Panc1 (cell line): Measurements from ENCODE around the gene NGF. TPM values are rescaled to one million over a fixed set of nuclear protein-coding genes. Genes with fewer than 3 reads are reported as not detected.

Source experiments
- ATAC-seq: fragments of 200-7000 bp; cut with Tn5 transposase; 2 replicates; pipeline ENCODE4 v1.9.1; 2020; ENCODE audit warnings: mild to moderate bottlenecking, moderate library complexity
- BruUV-seq: library from RNA; stranded (reverse); fragments of 400-500 nt; replicated peaks from 2 replicates; lab custom pipeline; 2021; lab: Mats Ljungman, UMichigan
- CTCF ChIA-PET: fragments of 300-600 bp; sonication (Branson Sonifier 250); formaldehyde crosslinking; loops from one replicate; lab custom pipeline; 2022; ENCODE audit warnings: antibody characterized with exemption; lab: Charles Lee
- POLR2A ChIA-PET: fragments of 300-600 bp; sonication (Branson Sonifier 250); formaldehyde crosslinking; loops from one replicate; lab custom pipeline; 2022; ENCODE audit warnings: antibody characterized with exemption; lab: Charles Lee
- DNase-seq: peaks from one replicate; pipeline ENCODE4 v3.0.0-alpha.2; 2010; ENCODE audit warnings: low read depth, low spot score
- H3K27ac ChIP-seq: 2 replicates; pipeline ENCODE4 v1.5.1; 2011; ENCODE audit warnings: mild to moderate bottlenecking, low read length, inconsistent platforms
- H3K27me3 ChIP-seq: fragments of 200-500 bp; sonication (Bioruptor generic); 2 replicates; pipeline ENCODE4 v1.6.0; 2014; ENCODE audit warnings: low read length, inconsistent platforms; ENCODE audit not compliant: control insufficient read depth, insufficient read depth
- H3K36me3 ChIP-seq: fragments of 200-500 bp; sonication (Bioruptor generic); 2 replicates; pipeline ENCODE4 v1.5.1; 2014; ENCODE audit warnings: inconsistent platforms, mild to moderate bottlenecking, low read length, moderate library complexity; ENCODE audit not compliant: control insufficient read depth, insufficient read depth
- H3K4me1 ChIP-seq: 2 replicates; pipeline ENCODE4 v1.5.1; 2011; ENCODE audit warnings: inconsistent platforms, mild to moderate bottlenecking, low read length, moderate library complexity; ENCODE audit not compliant: control insufficient read depth, insufficient read depth
- H3K4me3 ChIP-seq, 2 experiments: 2 replicates each; pipeline ENCODE4 v1.5.1; 2011 to 2012; ENCODE audit warnings: low read depth in 2 of 2, low read length in 2 of 2, mild to moderate bottlenecking in 2 of 2, inconsistent platforms in 1 of 2, moderate library complexity in 1 of 2
- H3K9me3 ChIP-seq: fragments of 200-500 bp; sonication (Bioruptor generic); 2 replicates; pipeline ENCODE4 v1.5.1; 2014; ENCODE audit warnings: low read depth, mild to moderate bottlenecking, inconsistent platforms, low read length, moderate library complexity; ENCODE audit not compliant: control insufficient read depth, insufficient read depth
- CTCF ChIP-seq: fragments of 450-650 bp; IDR thresholded peaks from 2 replicates; pipeline ENCODE4 v1.5.1; 2017; ENCODE audit warnings: mild to moderate bottlenecking
- POLR2AphosphoS5 ChIP-seq: IDR thresholded peaks from 2 replicates; pipeline ENCODE4 v1.6.1; 2012; ENCODE audit warnings: mild to moderate bottlenecking, low read depth, low read length, moderate library complexity
- REST ChIP-seq, 2 experiments: IDR thresholded peaks; 2 replicates each; pipeline ENCODE4 v1.6.1; 2011 to 2012; ENCODE audit warnings: low read depth in 2 of 2, control low read depth in 1 of 2, low read length in 1 of 2, mild to moderate bottlenecking in 1 of 2, moderate library complexity in 1 of 2; ENCODE audit not compliant: insufficient read depth in 1 of 2
- SIN3A ChIP-seq: IDR thresholded peaks from 2 replicates; pipeline ENCODE4 v1.6.1; 2012; ENCODE audit warnings: low read depth, mild to moderate bottlenecking, low read length, moderate library complexity, borderline replicate concordance; ENCODE audit not compliant: insufficient read depth
- TCF7L2 ChIP-seq: IDR thresholded peaks from 2 replicates; pipeline ENCODE4 v1.6.1; 2011; ENCODE audit warnings: mild to moderate bottlenecking, low read depth, low read length, inconsistent platforms
- in situ Hi-C: cut with HindIII; loops from 2 replicates; pipeline ENCODE4 v1.10.0; 2016; ENCODE audit warnings: low sequenced_read_pairs, low pct_unique_long_range_greater_than_20kb
- intact Hi-C: fragments of 100-400 bp; cut with micrococcal nuclease; formaldehyde crosslinking; loops from one replicate; pipeline ENCODE4 v1.10.0; 2022; ENCODE audit not compliant: unreplicated experiment
- total RNA-seq: library from RNA; stranded (reverse); gene quantifications from one replicate; pipeline ENCODE4 v1.2.1, GENCODE V29; 2021; ENCODE audit not compliant: unreplicated experiment

Gene NGF
- total RNA-seq, 1 experiment from 2014 or later: not detected

GRCh38 chr1:115283681-115284146, 54.3 kb downstream of the NGF start:
- BruUV-seq: no TSS peak
- CTCF ChIA-PET: no interaction called here
- POLR2A ChIA-PET: no interaction called here

GRCh38 chr1:115283249-115283648, 54.8 kb downstream of the NGF start:
- no TSS peak for BruUV-seq
- in situ Hi-C loops: no loop called here

More at GRCh38 chr1:115283681-115284146, 54.3 kb downstream of the NGF start:
- DNase-seq: no peak
- in situ Hi-C loops (no loop called here), intact Hi-C loops (no loop called here)
- Histone ChIP-seq H3K4me1 (no peaks in the 10 kb centered on the region), H3K36me3 (no peaks in the 10 kb centered on the region), H3K27me3 (no peaks in the 10 kb centered on the region), H3K4me3 (no peak overlapping the region), H3K9me3 (no peaks in the 10 kb centered on the region), H3K27ac (no peak overlapping the region)
- no peak for ATAC-seq
- TF ChIP-seq SIN3A: no peak
- TF ChIP-seq CTCF: no peak
- TF ChIP-seq POLR2AphosphoS5: no peak
- no peak for TF ChIP-seq TCF7L2
- no peak for TF ChIP-seq REST (IDR thresholded peaks at IDR 0.05; ENCODE audit: insufficient read depth in 1 of 2, low read depth in 2 of 2, low read length in 1 of 2)

More at GRCh38 chr1:115283249-115283648, 54.8 kb downstream of the NGF start:
- ATAC-seq (no peak), DNase-seq (no peak)
- ChIA-PET POLR2A (no interaction called here), CTCF (no interaction called here)
- TF ChIP-seq SIN3A (no peak), REST (IDR thresholded peaks at IDR 0.05; ENCODE audit: insufficient read depth in 1 of 2, low read depth in 2 of 2, low read length in 1 of 2) (no peak), POLR2AphosphoS5 (no peak), CTCF (no peak), TCF7L2 (no peak)
- no peaks in the 10 kb centered on the region for H3K27me3 ChIP-seq
- no peaks in the 10 kb centered on the region for H3K9me3 ChIP-seq
- no peak overlapping the region for H3K4me3 ChIP-seq
- no peaks in the 10 kb centered on the region for H3K4me1 ChIP-seq
- no peak overlapping the region for H3K27ac ChIP-seq
- intact Hi-C loops: no loop called here
- no peaks in the 10 kb centered on the region for H3K36me3 ChIP-seq
